T-helper 22 cell (primary cell): Measurements from ENCODE around the gene PREX1.

Experiments
- DNase-seq: peaks from one replicate; pipeline ENCODE4 v3.0.0-alpha.2; 2020; ENCODE audit warnings: low read depth

Gene PREX1

GRCh38 chr20:48750376-48750775 is 77.4 kb downstream of the PREX1 start:
- DNase-seq, result no peak

GRCh38 chr20:48749437-48749836 is 78.4 kb downstream of the PREX1 start:
- no peak for DNase-seq

- DNase-seq, result no peak
These were observed 79.2 kb downstream of the PREX1 start for GRCh38 chr20:48748556-48748955.

- DNase-seq, result no peak
These were observed 79.9 kb downstream of the PREX1 start for GRCh38 chr20:48747840-48748414.

GRCh38 chr20:48745330-48745729 is 82.5 kb downstream of the PREX1 start:
- DNase-seq, result no peak

- DNase-seq, result no peak
These were observed 83.3 kb downstream of the PREX1 start for GRCh38 chr20:48744515-48744914.

GRCh38 chr20:48743807-48744206 is 84.0 kb downstream of the PREX1 start:
- no peak for DNase-seq

GRCh38 chr20:48742912-48743680 is 84.7 kb downstream of the PREX1 start:
- DNase-seq, result no peak

GRCh38 chr20:48742233-48742632 is 85.6 kb downstream of the PREX1 start:
- no peak for DNase-seq

- DNase-seq, result no peak
These were observed 86.1 kb downstream of the PREX1 start for GRCh38 chr20:48741669-48742068.

GRCh38 chr20:48740712-48741111 is 87.1 kb downstream of the PREX1 start:
- no peak for DNase-seq

- no peak for DNase-seq
These were observed 87.5 kb downstream of the PREX1 start for GRCh38 chr20:48740292-48740649.

GRCh38 chr20:48739395-48740291 is 88.2 kb downstream of the PREX1 start:
- DNase-seq, result no peak

GRCh38 chr20:48738399-48739304 is 89.1 kb downstream of the PREX1 start:
- DNase-seq, result no peak

GRCh38 chr20:48738094-48738398 is 89.8 kb downstream of the PREX1 start:
- DNase-seq, result no peak

GRCh38 chr20:48737434-48738093 is 90.2 kb downstream of the PREX1 start:
- no peak for DNase-seq

GRCh38 chr20:48736636-48737035 is 91.2 kb downstream of the PREX1 start:
- DNase-seq, result no peak

- no peak for DNase-seq
These were observed 91.6 kb downstream of the PREX1 start for GRCh38 chr20:48736231-48736630.

- no peak for DNase-seq
These were observed 92.7 kb downstream of the PREX1 start for GRCh38 chr20:48735112-48735511.

- DNase-seq, result no peak
These were observed 93.6 kb downstream of the PREX1 start for GRCh38 chr20:48734104-48734749.

GRCh38 chr20:48733296-48733790 is 94.5 kb downstream of the PREX1 start:
- no peak for DNase-seq
